ENCODE results near the gene POT1. TPM values are rescaled to one million over a fixed set of nuclear protein-coding genes. Genes with fewer than 3 reads are reported as not detected.

Gene POT1
- total RNA-seq, 1 donor from 2014 or later: 19.4 TPM

DNA sequence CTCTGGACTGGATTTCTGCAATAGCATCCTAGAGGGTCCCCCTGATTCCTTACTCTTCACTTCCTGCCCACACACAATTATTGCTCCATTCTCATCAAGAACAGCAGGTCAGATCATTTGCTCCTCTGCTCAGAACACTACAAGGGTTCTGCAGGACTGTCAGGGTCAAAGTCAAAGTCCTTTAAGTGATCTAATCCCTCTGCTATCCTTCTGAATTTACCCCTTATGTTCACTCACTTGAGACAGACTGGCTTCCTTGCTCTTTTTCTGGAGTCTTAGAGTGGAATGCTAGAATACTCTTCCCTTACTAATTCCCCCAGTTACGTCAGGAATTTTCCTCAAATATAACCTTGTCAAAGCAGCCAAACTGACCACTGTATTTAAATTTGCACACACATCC, 7.5 kb upstream of the POT1 start:
- no peak overlapping the region for H3K4me3 ChIP-seq
- H3K27me3 ChIP-seq (ENCODE audit: low read depth): no peaks in the 10 kb centered on the region
- no peaks in the 10 kb centered on the region for H3K4me1 ChIP-seq
- intact Hi-C loops (cut with DNase I): no loop called here
- no peaks in the 10 kb centered on the region for H3K36me3 ChIP-seq
- TF ChIP-seq, protein P1, sequence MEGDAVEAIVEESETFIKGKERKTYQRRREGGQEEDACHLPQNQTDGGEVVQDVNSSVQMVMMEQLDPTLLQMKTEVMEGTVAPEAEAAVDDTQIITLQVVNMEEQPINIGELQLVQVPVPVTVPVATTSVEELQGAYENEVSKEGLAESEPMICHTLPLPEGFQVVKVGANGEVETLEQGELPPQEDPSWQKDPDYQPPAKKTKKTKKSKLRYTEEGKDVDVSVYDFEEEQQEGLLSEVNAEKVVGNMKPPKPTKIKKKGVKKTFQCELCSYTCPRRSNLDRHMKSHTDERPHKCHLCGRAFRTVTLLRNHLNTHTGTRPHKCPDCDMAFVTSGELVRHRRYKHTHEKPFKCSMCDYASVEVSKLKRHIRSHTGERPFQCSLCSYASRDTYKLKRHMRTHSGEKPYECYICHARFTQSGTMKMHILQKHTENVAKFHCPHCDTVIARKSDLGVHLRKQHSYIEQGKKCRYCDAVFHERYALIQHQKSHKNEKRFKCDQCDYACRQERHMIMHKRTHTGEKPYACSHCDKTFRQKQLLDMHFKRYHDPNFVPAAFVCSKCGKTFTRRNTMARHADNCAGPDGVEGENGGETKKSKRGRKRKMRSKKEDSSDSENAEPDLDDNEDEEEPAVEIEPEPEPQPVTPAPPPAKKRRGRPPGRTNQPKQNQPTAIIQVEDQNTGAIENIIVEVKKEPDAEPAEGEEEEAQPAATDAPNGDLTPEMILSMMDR (IDR thresholded peaks at IDR 0.05): no peak
- ATAC-seq (no peak), DNase-seq (no peak)
- H3K27ac ChIP-seq: no peak overlapping the region
- no peaks in the 10 kb centered on the region for H3K9me3 ChIP-seq

DNA sequence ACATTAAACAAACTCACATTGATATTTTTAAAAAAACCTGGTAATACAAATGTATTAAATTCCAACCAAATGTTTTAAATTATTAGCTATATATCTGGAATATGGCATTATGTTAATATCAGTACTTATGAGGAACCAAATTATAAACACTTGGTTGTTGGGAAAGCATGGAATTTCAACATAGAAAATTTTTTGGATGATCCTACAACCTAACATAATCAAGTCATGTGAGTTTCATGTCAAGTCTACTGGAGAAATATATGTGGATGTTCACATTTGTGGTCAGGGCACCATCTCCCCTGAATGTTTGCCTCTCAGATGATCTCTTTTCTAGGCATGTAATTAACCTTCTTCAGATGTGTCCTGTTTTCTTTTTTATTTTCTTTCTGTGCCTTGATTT, 5.2 kb upstream of the POT1 start:
- H3K27me3 ChIP-seq (ENCODE audit: low read depth): no peaks in the 10 kb centered on the region
- H3K9me3 ChIP-seq: no peaks in the 10 kb centered on the region
- intact Hi-C loops (cut with DNase I): no loop called here
- H3K27ac ChIP-seq: no peak overlapping the region
- no peak overlapping the region for H3K4me3 ChIP-seq
- H3K36me3 ChIP-seq: no peaks in the 10 kb centered on the region
- no peak for DNase-seq
- TF ChIP-seq, protein P1 (IDR thresholded peaks at IDR 0.05): no peak
- no peak for ATAC-seq
- no peaks in the 10 kb centered on the region for H3K4me1 ChIP-seq

DNA sequence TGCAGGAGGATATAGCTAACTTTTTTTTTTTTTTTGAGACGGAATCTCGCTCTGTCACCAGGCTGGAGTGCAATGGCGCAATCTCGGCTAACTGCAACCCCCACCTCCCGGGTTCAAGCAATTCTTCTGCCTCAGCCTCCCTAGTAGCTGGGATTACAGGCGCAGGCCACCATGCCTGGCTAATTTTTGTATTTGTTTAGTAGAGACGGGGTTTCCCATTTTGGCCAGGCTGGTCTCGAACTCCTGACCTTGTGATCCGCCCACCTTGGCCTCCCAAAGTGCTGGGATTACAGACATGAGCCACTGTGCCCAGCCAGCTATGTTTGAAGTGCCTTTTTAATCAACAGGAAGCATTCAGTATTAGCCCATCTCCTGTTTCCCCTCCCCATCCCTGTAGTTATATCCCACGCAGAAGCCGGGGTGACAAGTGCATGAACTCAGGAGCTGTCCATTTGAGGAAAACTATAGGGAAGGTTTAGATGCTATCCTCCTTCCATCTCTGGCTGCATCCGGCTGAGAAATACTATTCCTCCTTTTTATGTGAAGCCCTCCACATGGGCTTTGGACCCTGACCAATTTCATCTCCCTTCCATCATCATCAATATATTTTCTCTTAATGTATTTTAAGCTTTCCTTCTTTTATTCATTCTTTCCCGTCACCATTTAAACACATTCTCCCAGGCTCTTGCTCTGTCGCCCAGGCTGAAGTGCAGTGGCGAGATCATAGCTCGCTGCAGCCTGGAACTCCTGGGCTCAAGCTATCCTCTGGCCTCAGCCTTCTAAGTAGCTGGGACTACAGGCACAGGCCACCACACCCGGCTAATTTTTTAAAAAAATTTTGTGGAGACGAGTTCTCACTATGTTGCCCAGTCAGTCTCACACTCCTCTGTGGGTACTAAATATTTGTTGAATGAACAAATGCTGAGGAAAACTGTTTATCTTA, 1.3 kb upstream of the POT1 start:
- Histone ChIP-seq H3K27me3 (ENCODE audit: low read depth) (no peaks in the 10 kb centered on the region), H3K9me3 (no peaks in the 10 kb centered on the region), H3K36me3 (peaks cover 9% of the 10 kb centered on the region), H3K4me3 (no peak overlapping the region), H3K27ac (no peak overlapping the region), H3K4me1 (peaks cover 5% of the 10 kb centered on the region)
- DNase-seq (no peak), ATAC-seq (no peak)
- intact Hi-C loops (cut with DNase I): no loop called here
- TF ChIP-seq, protein P1 (IDR thresholded peaks at IDR 0.05): no peak

DNA sequence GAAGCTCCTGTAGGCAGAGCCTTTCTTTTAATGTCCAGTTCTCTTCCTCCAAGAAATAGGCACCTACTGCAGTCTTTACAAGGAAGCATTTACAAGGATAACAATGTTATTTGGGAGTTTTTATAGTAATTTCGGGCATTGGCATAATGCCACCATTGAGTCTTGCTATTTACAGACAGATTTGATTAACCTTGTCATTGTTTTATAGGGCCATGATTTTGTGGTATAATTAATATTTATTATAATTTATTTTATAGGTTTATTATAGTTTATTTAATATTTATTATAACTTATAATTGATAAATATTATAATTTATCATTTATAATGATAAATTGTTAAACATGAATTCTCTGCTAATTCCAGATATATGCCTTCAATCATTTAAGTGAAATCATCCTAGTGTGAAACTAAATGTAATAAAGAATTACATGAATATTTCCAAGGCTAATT, 573 bp upstream of the POT1 start:
- TF ChIP-seq, protein P1 (IDR thresholded peaks at IDR 0.05): no peak
- H3K27me3 ChIP-seq (ENCODE audit: low read depth): no peaks in the 10 kb centered on the region
- peaks cover 5% of the 10 kb centered on the region for H3K4me1 ChIP-seq
- DNase-seq (no peak), ATAC-seq (no peak)
- intact Hi-C loops (cut with DNase I): no loop called here
- H3K27ac ChIP-seq: peak overlapping the region; percentile 83
- H3K4me3 ChIP-seq: peak overlapping the region; percentile 71
- H3K9me3 ChIP-seq: no peaks in the 10 kb centered on the region
- peaks cover 9% of the 10 kb centered on the region for H3K36me3 ChIP-seq

DNA sequence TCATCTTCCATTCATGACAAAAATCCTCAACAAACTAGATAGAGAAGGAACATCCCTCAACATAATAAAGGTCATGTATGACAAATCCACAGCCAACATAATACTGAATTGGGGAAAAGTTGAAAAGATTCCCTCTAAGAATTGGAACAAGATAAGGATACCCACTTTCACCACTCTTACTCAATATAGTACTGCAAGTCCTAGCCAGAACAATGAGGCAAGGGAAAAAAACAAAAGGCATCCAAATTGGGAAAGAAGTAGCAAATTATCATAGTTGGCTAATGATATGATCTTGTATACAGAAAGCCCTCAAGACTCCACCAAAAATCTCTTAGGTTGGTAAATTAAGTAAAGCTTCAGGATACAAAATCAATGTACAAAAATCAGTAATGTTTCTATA, 4.7 kb downstream of the POT1 start:
- intact Hi-C loops (cut with DNase I): no loop called here

More for the DNA sequence above, 4.7 kb downstream of the POT1 start:
- ATAC-seq (no peak), DNase-seq (no peak)
- Histone ChIP-seq H3K4me1 (peaks cover 5% of the 10 kb centered on the region), H3K27ac (no peak overlapping the region), H3K36me3 (peaks cover 9% of the 10 kb centered on the region), H3K4me3 (no peak overlapping the region), H3K9me3 (no peaks in the 10 kb centered on the region), H3K27me3 (ENCODE audit: low read depth) (no peaks in the 10 kb centered on the region)
- TF ChIP-seq, protein P1 (IDR thresholded peaks at IDR 0.05): no peak
